A673 (cell line): ENCODE results near the gene SLC45A3.
"Not testable (repeated sequence)": the region's sequence is repeated elsewhere in the genome, so short reads cannot be mapped to it uniquely, and the experiment has no call there.

Experiments
- CTCF ChIP-seq: fragments of 300-800, 200-600 bp; sonication (generic); conservative IDR thresholded peaks from 2 replicates; pipeline ENCODE4 v1.5.1; 2017; ENCODE audit warnings: low read depth, mild to moderate bottlenecking, antibody characterized with exemption, low read length, moderate library complexity, mixed read lengths
- EZH2 ChIP-seq: fragments of 200-600 bp; sonication (generic); IDR thresholded peaks from 2 replicates; pipeline ENCODE4 v1.6.1; 2017; ENCODE audit warnings: borderline replicate concordance, low read depth, mild to moderate bottlenecking, mixed read lengths, antibody characterized with exemption, low read length; ENCODE audit not compliant: poor library complexity, severe bottlenecking

- not testable (repeated sequence) for TF ChIP-seq CTCF, EZH2
These were observed 40.4 kb upstream of the SLC45A3 start for GRCh38 chr1:205720740-205721139.
